ENCODE results near the gene SPIRE1. TPM values are rescaled to one million over a fixed set of nuclear protein-coding genes. Genes with fewer than 3 reads are reported as not detected.

Gene SPIRE1
- total RNA-seq, 6 donors from 2014 or later, result 33.9 to 76.7 (median 59.6) TPM

DNA sequence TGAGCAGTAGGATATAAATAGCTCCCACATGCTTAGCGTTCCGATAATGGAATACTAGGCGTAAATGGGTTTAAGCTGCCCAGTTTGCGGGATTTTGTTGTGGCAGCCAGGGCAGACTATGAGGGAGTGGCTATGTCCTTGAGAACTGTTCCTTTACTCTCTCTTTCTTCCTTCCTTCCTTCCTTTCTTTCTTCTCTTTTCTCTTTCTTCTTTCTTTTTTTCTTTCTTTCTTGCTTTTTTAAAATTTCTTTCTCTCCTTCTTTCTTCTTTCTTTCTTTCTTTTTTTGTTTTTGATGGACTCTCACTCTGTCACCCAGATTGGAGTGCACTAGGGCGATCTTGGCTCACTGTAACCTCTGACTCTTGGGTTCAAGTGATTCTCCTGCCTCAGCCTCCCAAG, 259.3 kb downstream of the SPIRE1 start:
- H3K27ac ChIP-seq, result no peak overlapping the region
- H3K4me3 ChIP-seq, result no peak overlapping the region
- no peak for TF ChIP-seq POLR2A (IDR thresholded peaks at IDR 0.05)
- TF ChIP-seq CTCF (IDR thresholded peaks at IDR 0.05), result no peak
- no peak for TF ChIP-seq EP300 (IDR thresholded peaks at IDR 0.05)
- TF ChIP-seq POLR2AphosphoS5 (IDR thresholded peaks at IDR 0.05), result no peak
- ATAC-seq (ENCODE audit: low FRiP score in 2 of 2), result no peak
- DNase-seq, result no peak
- WGBS, 2 donors, result 80 to 81% methylated on average over 5 of the region's 5 CpGs
- H3K36me3 ChIP-seq, result no peaks in the 10 kb centered on the region
- H3K4me1 ChIP-seq, result no peaks in the 10 kb centered on the region
- H3K9me3 ChIP-seq, result no peaks in the 10 kb centered on the region
- no peaks in the 10 kb centered on the region for H3K27me3 ChIP-seq

DNA sequence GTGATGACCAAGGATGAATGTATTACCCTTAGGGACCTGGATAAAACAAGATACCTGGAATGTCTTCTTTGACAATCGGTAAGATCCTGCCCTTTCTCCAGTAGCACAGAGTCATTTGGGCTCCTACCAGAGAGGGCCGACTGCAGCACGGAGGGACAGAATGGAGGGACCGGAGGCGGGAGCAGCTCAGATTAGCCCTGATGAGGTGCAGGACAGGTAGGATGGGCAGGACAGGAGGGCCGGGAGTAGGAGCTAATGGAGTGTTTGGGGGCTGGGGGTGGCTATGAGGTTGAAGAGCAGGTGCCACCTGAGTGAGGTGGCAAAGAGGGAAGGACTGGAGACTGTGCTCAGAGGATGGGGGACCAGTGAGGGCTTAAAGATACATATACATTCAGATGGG, 260.1 kb downstream of the SPIRE1 start:
- DNase-seq, result no peak
- WGBS, 2 donors, result 87 to 92% methylated on average over 6 of the region's 6 CpGs

DNA sequence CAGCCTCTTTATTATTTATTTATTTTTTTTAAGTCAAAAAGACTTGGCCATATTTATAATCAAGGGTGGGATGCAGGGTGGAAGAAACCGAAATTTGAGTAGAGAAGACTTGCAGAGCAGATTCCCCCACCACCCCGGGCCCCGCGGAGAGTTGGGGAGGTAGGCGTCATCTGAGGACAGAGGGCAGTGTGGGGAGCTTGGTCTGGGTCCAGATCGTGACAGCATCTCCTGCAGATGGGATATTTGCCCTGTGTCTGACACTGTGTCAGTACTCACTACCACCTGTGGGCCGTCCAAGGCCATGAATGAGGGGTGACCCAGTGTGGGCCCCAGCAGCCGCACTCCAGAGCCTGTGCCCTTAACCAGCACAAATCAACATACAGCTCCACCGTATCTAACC, 260.7 kb downstream of the SPIRE1 start:
- no peaks in the 10 kb centered on the region for H3K9me3 ChIP-seq
- no peak for TF ChIP-seq POLR2AphosphoS5 (IDR thresholded peaks at IDR 0.05)
- no peak for TF ChIP-seq POLR2A (IDR thresholded peaks at IDR 0.05)
- no peak for TF ChIP-seq CTCF (IDR thresholded peaks at IDR 0.05)
- no peak for TF ChIP-seq EP300 (IDR thresholded peaks at IDR 0.05)
- no peaks in the 10 kb centered on the region for H3K27me3 ChIP-seq
- H3K27ac ChIP-seq, result no peak overlapping the region
- no peaks in the 10 kb centered on the region for H3K36me3 ChIP-seq
- WGBS, 2 donors, result 89 to 93% methylated on average over 9 of the region's 9 CpGs
- peak in 1 of 2 donors; percentile 19 for ATAC-seq (ENCODE audit: low FRiP score in 2 of 2)
- no peaks in the 10 kb centered on the region for H3K4me1 ChIP-seq
- DNase-seq, result peak in 1 of 2 donors; percentile 54
- no peak overlapping the region for H3K4me3 ChIP-seq

More for the DNA sequence above, 260.1 kb downstream of the SPIRE1 start:
- no peak for ATAC-seq (ENCODE audit: low FRiP score in 2 of 2)
- no peak for TF ChIP-seq POLR2A (IDR thresholded peaks at IDR 0.05)
- TF ChIP-seq EP300 (IDR thresholded peaks at IDR 0.05), result no peak
- no peak for TF ChIP-seq CTCF (IDR thresholded peaks at IDR 0.05)
- TF ChIP-seq POLR2AphosphoS5 (IDR thresholded peaks at IDR 0.05), result no peak
- no peaks in the 10 kb centered on the region for H3K36me3 ChIP-seq
- H3K4me3 ChIP-seq, result no peak overlapping the region
- H3K4me1 ChIP-seq, result no peaks in the 10 kb centered on the region
- H3K9me3 ChIP-seq, result no peaks in the 10 kb centered on the region
- H3K27me3 ChIP-seq, result no peaks in the 10 kb centered on the region
- no peak overlapping the region for H3K27ac ChIP-seq

Small RNA genes within 50 kb of the gene (small RNA-seq; reads per million reads assigned to genes)
- gene RNU7-129P, result 0 reads per million in 4 donors

Other genes with a start within 250 kb of the SPIRE1 start
- 10 to 100 TPM in 1 of 6 donors, 1 to 10 TPM in 5; 3.9 to 18.9 (median 5.4) TPM for gene CEP76, start 44.6 kb upstream of the SPIRE1 start, total RNA-seq
- 10 to 100 TPM; 28.0 to 84.0 (median 62.6) TPM for gene PSMG2, start 44.9 kb upstream of the SPIRE1 start, total RNA-seq
- 100 to 1,000 TPM in 1 of 6 donors, 10 to 100 TPM in 5; 31.9 to 119 (median 54.0) TPM for gene PTPN2, start 226.1 kb upstream of the SPIRE1 start, total RNA-seq